NAMALWA (cell line): Measurements from ENCODE around the gene ACTRT2.

Experiments used
- DNase-seq: peaks from one replicate; pipeline ENCODE4 v3.0.0-alpha.2; 2015; ENCODE audit warnings: low spot score

Gene ACTRT2

GRCh38 chr1:3021233-3021671 lies at the start of gene ACTRT2:
Gene ACTRT2, plus strand, starts transcription at chr1:3021467. Its CDS starts 220 bp downstream, at chr1:3021687.
- no peak for DNase-seq

- DNase-seq, result no peak
These were observed 49.7 kb upstream of the ACTRT2 start for GRCh38 chr1:2971609-2972008.

GRCh38 chr1:2972011-2972878 lies 49.0 kb upstream of the ACTRT2 start:
- DNase-seq, result no peak

GRCh38 chr1:2972879-2973575 lies 48.2 kb upstream of the ACTRT2 start:
- no peak for DNase-seq

- DNase-seq, result no peak
These were observed 47.4 kb upstream of the ACTRT2 start for GRCh38 chr1:2973601-2974593.

GRCh38 chr1:2974701-2975301 lies 46.5 kb upstream of the ACTRT2 start:
- DNase-seq, result no peak

- peak; percentile 15 for DNase-seq
These were observed 45.6 kb upstream of the ACTRT2 start for GRCh38 chr1:2975466-2976179.

- no peak for DNase-seq
These were observed 45.1 kb upstream of the ACTRT2 start for GRCh38 chr1:2976180-2976562.

GRCh38 chr1:2977886-2978611 lies 43.2 kb upstream of the ACTRT2 start:
- no peak for DNase-seq

- DNase-seq, result no peak
These were observed 42.5 kb upstream of the ACTRT2 start for GRCh38 chr1:2978691-2979190.

- DNase-seq, result no peak
These were observed 41.8 kb upstream of the ACTRT2 start for GRCh38 chr1:2979191-2980072.

GRCh38 chr1:2980073-2980791 lies 41.0 kb upstream of the ACTRT2 start:
- no peak for DNase-seq

- no peak for DNase-seq
These were observed 40.4 kb upstream of the ACTRT2 start for GRCh38 chr1:2980849-2981248.

- no peak for DNase-seq
These were observed 39.9 kb upstream of the ACTRT2 start for GRCh38 chr1:2981388-2981787.

- DNase-seq, result no peak
These were observed 39.2 kb upstream of the ACTRT2 start for GRCh38 chr1:2981981-2982614.

- no peak for DNase-seq
These were observed 38.5 kb upstream of the ACTRT2 start for GRCh38 chr1:2982615-2983318.

- DNase-seq, result no peak
These were observed 38.0 kb upstream of the ACTRT2 start for GRCh38 chr1:2983319-2983705.
